Coronary artery (tissue), 2 donors: ENCODE measurements around the gene SAMD10.

Experiments used
- DNase-seq: peaks from one replicate; pipeline ENCODE4 v3.0.0-alpha.2; 2017; ENCODE audit warnings: low spot score
- H3K27ac ChIP-seq, 2 donors: fragments of 200-600 bp; sonication (generic); one replicate each; pipeline ENCODE4 v1.5.1; 2016 to 2019
- H3K4me3 ChIP-seq: fragments of 200-600 bp; sonication (generic); 2 replicates; pipeline ENCODE4 v1.5.1; 2016; ENCODE audit warnings: mild to moderate bottlenecking, moderate library complexity
- CTCF ChIP-seq: fragments of 200-600 bp; sonication (generic); IDR thresholded peaks from one replicate; pipeline ENCODE4 v1.5.1; 2019; ENCODE audit warnings: antibody characterized with exemption

SAMD10 gene

GRCh38 chr20:63979557-63980316 is at the start of gene SAMD10:
SAMD10 (minus strand) TSS chr20:63979642; CDS start chr20:63979467, 175 bp downstream.
- DNase-seq, result peak; percentile 75
- no peak for TF ChIP-seq CTCF
- H3K4me3 ChIP-seq, result peak within 1 kb of the TSS; percentile 100
- peak within 1 kb of the TSS in 1 of 2 donors; percentile 90 for H3K27ac ChIP-seq

- no peak overlapping the region for H3K4me3 ChIP-seq
- no peak overlapping the region for H3K27ac ChIP-seq
- TF ChIP-seq CTCF, result no peak
- DNase-seq, result no peak
Observed at GRCh38 chr20:64027981-64028685, 48.7 kb upstream of the SAMD10 start.

- H3K27ac ChIP-seq, result no peak overlapping the region
- DNase-seq, result no peak
- TF ChIP-seq CTCF, result no peak
Observed at GRCh38 chr20:64025826-64026412, 46.5 kb upstream of the SAMD10 start.

GRCh38 chr20:64025101-64025825 is 45.8 kb upstream of the SAMD10 start:
- TF ChIP-seq CTCF, result no peak
- no peak for DNase-seq
- H3K27ac ChIP-seq, result no peak overlapping the region
- H3K4me3 ChIP-seq, result no peak overlapping the region

More at GRCh38 chr20:64025826-64026412, 46.5 kb upstream of the SAMD10 start:
- H3K4me3 ChIP-seq, result no peak overlapping the region

- Histone ChIP-seq H3K27ac (no peak overlapping the region), H3K4me3 (no peak overlapping the region)
- no peak for DNase-seq
- TF ChIP-seq CTCF, result no peak
Observed at GRCh38 chr20:64024141-64024990, 44.9 kb upstream of the SAMD10 start.
